ENCODE measurements around the gene FAIM2. TPM values are rescaled to one million over a fixed set of nuclear protein-coding genes. Genes with fewer than 3 reads are reported as not detected.
A peak's percentile ranks its signal among the peaks of the same experiment; 100 is the strongest.
"Not testable (repeated sequence)": the region's sequence is repeated elsewhere in the genome, so short reads cannot be mapped to it uniquely, and the experiment has no call there.

The FAIM2 gene
- total RNA-seq, 3 donors from 2014 or later = 0.67 to 12.9 (median 2.5) TPM

DNA sequence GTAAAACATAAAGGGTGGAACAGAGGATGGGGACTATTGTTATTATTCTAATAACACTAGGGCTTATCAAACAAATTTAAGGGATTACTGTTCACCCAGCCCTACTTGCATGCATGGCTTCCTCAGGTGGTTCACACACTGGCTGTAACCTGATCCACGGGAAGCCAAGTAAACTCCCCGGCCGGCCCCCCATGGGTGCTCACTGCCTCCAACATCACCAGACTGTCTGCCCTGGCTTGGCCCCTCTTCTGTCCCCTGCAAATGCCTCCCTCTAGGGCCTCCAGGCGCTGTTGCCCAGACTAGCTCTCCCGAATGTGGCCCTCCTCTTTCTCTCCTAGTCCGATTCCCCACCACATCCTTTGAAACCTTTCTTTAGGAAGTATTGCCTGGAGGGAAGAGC, 18.6 kb downstream of the FAIM2 start:
- no peak for ATAC-seq
- Histone ChIP-seq H3K36me3 (ENCODE audit: low read depth) (no peaks in the 10 kb centered on the region), H3K4me1 (ENCODE audit: low read depth) (no peaks in the 10 kb centered on the region), H3K9me3 (no peaks in the 10 kb centered on the region), H3K4me3 (no peak overlapping the region)
- intact Hi-C loops (cut with DNase I, micrococcal nuclease) = no loop called here
- DNase-seq = no peak
- TF ChIP-seq, protein P1, sequence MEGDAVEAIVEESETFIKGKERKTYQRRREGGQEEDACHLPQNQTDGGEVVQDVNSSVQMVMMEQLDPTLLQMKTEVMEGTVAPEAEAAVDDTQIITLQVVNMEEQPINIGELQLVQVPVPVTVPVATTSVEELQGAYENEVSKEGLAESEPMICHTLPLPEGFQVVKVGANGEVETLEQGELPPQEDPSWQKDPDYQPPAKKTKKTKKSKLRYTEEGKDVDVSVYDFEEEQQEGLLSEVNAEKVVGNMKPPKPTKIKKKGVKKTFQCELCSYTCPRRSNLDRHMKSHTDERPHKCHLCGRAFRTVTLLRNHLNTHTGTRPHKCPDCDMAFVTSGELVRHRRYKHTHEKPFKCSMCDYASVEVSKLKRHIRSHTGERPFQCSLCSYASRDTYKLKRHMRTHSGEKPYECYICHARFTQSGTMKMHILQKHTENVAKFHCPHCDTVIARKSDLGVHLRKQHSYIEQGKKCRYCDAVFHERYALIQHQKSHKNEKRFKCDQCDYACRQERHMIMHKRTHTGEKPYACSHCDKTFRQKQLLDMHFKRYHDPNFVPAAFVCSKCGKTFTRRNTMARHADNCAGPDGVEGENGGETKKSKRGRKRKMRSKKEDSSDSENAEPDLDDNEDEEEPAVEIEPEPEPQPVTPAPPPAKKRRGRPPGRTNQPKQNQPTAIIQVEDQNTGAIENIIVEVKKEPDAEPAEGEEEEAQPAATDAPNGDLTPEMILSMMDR (IDR thresholded peaks at IDR 0.05) = no peak

DNA sequence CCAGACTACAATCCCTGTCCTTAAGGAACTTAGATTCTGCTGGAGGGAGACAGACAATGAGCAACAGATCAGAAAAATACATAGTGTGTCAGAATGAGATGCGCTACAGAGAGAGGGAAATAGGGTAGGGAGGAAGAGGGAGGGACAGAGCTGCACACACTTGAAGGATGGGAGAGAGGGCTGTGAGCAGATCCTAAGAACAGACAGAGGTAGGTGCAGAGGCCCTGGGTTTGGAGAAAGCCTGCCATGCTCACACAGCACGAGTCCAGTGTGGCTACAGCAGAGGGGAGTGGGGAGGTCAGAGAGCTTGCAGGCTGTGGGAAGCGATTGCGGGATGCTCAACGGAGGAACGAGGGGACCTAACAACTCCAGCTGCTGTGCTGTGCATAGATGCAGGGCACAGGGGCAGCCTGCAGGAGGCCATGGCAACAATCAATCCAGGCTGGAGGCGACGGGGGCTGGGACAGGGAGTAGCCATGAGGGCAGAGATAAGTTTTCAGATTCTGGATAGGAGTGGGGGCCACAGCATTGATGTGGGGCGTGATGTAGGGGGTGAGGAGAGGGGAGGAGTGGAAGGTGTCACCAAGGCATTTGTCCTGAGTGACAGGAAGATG, 20.7 kb downstream of the FAIM2 start:
- Histone ChIP-seq H3K4me3 (no peak overlapping the region), H3K36me3 (ENCODE audit: low read depth) (no peaks in the 10 kb centered on the region), H3K9me3 (no peaks in the 10 kb centered on the region), H3K4me1 (ENCODE audit: low read depth) (no peaks in the 10 kb centered on the region)
- TF ChIP-seq, protein P1 (IDR thresholded peaks at IDR 0.05) = no peak
- ATAC-seq (no peak), DNase-seq (peak in 1 of 3 donors; percentile 8)
- intact Hi-C loops (cut with DNase I, micrococcal nuclease) = no loop called here

DNA sequence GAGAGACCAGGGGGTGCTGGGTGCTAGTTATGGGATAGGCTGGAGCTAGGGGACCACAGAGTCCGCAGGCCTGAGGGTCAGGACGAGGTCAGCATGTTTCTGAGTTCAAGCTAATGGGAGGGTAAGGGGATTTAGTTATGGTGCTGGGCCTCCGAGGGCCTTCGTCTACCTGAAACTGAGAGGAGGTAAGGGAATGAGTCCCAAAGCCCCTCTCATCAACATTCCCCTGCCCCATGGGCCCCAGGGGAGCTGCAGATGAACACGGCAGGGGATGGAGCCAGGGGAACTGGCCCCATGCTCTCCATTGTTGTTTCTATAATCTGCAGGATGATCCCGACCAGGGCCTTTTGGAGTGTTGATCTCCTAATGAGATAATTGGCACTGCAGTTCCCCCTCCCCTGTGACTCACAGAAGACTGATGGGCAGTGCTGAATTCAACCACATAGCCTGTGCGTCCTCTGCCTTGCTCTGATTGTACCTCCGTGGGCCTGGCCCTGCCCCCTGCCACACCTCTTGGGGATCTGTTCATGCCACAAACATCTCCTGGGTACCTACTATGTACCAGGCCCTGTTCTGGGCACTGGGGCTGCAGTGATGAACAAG, 21.4 kb downstream of the FAIM2 start:
- DNase-seq (peak in 1 of 3 donors; percentile 1), ATAC-seq (no peak)
- intact Hi-C loops (cut with DNase I, micrococcal nuclease) = no loop called here
- no peaks in the 10 kb centered on the region for H3K4me1 ChIP-seq (ENCODE audit: low read depth)
- H3K36me3 ChIP-seq (ENCODE audit: low read depth) = no peaks in the 10 kb centered on the region
- H3K9me3 ChIP-seq = no peaks in the 10 kb centered on the region
- TF ChIP-seq, protein P1 (IDR thresholded peaks at IDR 0.05) = no peak
- no peak overlapping the region for H3K4me3 ChIP-seq

DNA sequence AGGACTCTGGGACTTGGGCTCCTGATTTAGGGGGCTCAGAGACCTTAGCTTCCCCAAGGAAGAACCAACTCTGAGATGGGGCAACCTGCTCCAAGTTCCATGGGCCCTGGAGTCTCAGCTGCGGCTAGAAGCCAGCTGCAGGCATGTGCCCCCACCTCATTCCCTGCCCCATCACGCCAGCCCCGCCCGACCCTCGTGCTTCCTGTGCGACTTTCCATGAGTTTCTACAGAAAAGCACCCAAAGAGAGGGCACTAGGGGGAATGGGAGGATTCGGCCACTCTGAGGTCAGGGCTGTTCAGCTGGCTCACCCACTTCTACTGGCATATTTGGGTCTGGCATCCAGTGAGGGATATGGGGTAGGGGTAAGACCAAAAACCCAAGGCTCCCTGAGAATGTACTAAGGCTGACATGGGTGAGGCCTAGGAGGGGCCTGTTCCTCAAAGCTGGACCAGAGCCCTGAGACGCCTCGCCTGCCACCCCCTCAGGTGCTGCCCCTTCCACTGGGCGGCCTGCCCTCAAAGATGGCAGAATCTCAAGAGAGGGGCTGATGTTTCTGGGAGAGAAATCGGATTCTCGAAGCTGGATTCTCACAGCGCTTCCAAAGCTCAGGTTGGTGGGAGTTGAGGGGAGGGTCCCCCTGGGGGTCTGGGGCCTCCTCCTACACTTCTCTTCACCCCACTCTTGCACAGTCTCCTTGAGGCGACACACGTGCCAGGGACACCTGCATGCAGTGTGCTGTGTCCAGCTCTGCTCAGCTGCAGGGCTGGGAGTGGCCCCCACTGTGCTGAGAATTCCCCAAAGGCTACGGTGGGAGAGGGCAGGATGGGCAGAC, 22.1 kb downstream of the FAIM2 start:
- TF ChIP-seq, protein P1 (IDR thresholded peaks at IDR 0.05) = no peak
- Histone ChIP-seq H3K9me3 (no peaks in the 10 kb centered on the region), H3K4me1 (ENCODE audit: low read depth) (no peaks in the 10 kb centered on the region), H3K4me3 (no peak overlapping the region), H3K36me3 (ENCODE audit: low read depth) (no peaks in the 10 kb centered on the region)
- intact Hi-C loops (cut with DNase I, micrococcal nuclease) = no loop called here
- DNase-seq = no peak
- ATAC-seq = no peak

DNA sequence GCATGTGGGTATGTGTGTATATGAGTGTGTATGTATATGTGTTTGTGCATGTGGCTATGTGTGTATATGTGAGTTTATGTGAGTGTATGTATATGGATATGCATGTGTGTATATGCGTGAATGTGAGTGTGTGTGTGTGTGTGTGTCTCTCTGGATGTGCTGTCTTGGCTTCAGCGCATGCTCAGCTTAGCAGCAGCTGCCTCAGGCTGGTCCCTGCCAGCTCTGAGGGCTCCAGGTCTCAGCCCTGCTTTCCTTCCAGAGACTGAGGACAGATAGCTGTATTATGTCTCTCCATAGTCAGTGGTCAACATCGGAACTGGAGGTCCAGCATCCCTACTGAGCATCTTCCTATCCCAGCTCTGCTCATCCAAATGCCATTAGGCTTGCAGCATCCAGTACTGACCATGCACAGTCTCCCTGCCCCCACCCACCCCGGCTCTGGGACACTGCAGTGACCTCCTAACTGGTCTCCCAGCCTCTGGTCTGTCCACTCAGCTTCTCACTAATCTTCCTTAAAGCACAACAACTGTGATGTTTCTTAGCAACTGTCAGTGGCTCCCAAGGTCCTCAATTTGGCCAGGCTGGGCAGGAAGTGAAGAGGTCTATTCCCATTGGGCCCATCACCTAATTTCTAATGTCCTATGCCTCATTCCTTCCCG, 22.8 kb downstream of the FAIM2 start:
- ATAC-seq (no peak), DNase-seq (peak in 1 of 3 donors; percentile 9)
- Histone ChIP-seq H3K9me3 (no peaks in the 10 kb centered on the region), H3K4me3 (no peak overlapping the region), H3K4me1 (ENCODE audit: low read depth) (no peaks in the 10 kb centered on the region), H3K36me3 (ENCODE audit: low read depth) (no peaks in the 10 kb centered on the region)
- TF ChIP-seq, protein P1 (IDR thresholded peaks at IDR 0.05) = no peak
- intact Hi-C loops (cut with DNase I, micrococcal nuclease) = no loop called here

DNA sequence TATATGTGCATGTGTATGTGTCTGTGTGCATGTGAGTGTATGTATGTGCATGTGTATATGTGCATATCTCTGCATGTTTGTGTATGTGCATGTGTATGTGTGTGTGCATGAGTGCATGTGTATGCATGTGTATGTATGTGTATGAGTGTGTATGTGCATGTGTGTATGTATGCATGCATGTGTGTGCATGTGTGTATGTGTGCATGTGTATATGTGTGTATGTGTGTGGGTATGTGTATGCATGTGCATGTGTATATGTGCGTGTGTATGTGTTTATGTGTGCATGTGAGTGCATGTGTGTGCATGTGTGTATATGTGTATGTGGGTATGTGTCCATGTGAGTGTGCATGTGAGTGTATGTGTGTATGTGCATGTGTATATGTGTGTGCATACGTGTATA, 24.6 kb downstream of the FAIM2 start:
- ATAC-seq; H3K36me3 ChIP-seq (ENCODE audit: low read depth); H3K9me3 ChIP-seq; H3K4me3 ChIP-seq; intact Hi-C loops (cut with DNase I, micrococcal nuclease); DNase-seq; H3K4me1 ChIP-seq (ENCODE audit: low read depth): not testable (repeated sequence)

All from mucosa of descending colon (tissue), 3 donors.